Skeletal muscle tissue (tissue), 4 donors: Measurements from ENCODE around the gene ADAMTS12. TPM values are rescaled to one million over a fixed set of nuclear protein-coding genes. Genes with fewer than 3 reads are reported as not detected.

ENCODE experiments used
- H3K27ac ChIP-seq: one replicate; pipeline ENCODE4 v1.7.0; 2013; ENCODE audit warnings: mild to moderate bottlenecking, low read depth, low read length, inconsistent platforms
- H3K27me3 ChIP-seq, 3 donors: one replicate each; pipeline ENCODE4 v1.7.0; 2013; ENCODE audit warnings: low read length in 3 of 3; ENCODE audit not compliant: control insufficient read depth in 3 of 3, insufficient read depth in 3 of 3
- H3K36me3 ChIP-seq, 3 donors: one replicate each; pipeline ENCODE4 v1.7.0; 2013; ENCODE audit warnings: low read length in 3 of 3; ENCODE audit not compliant: control insufficient read depth in 3 of 3, insufficient read depth in 3 of 3
- H3K4me1 ChIP-seq, 3 donors: one replicate each; pipeline ENCODE4 v1.7.0; 2013; ENCODE audit warnings: low read length in 3 of 3, mild to moderate bottlenecking in 3 of 3; ENCODE audit not compliant: control insufficient read depth in 3 of 3, insufficient read depth in 3 of 3
- H3K4me3 ChIP-seq, 3 donors: one replicate each; pipeline ENCODE4 v1.7.0; 2013; ENCODE audit warnings: low read length in 3 of 3
- H3K9ac ChIP-seq, 3 donors: one replicate each; pipeline ENCODE4 v1.7.0; 2013; ENCODE audit warnings: low read length in 3 of 3, mild to moderate bottlenecking in 3 of 3, moderate library complexity in 2 of 3, low read depth in 1 of 3
- H3K9me3 ChIP-seq, 3 donors: one replicate each; pipeline ENCODE4 v1.7.0; 2013; ENCODE audit warnings: low read length in 3 of 3; ENCODE audit not compliant: control insufficient read depth in 3 of 3
- total RNA-seq: library from RNA; depleted of rRNA; stranded (reverse); fragments of >200 nt; gene quantifications from one replicate; pipeline ENCODE4 v1.2.3, GENCODE V29; 2014
- donor health status: Osteomylitis.

Gene ADAMTS12
- total RNA-seq, 1 donor from 2014 or later: 19.3 TPM

GRCh38 chr5:33837301-33837700 is 54.5 kb downstream of the ADAMTS12 start:
- no peak overlapping the region for H3K4me3 ChIP-seq

DNA sequence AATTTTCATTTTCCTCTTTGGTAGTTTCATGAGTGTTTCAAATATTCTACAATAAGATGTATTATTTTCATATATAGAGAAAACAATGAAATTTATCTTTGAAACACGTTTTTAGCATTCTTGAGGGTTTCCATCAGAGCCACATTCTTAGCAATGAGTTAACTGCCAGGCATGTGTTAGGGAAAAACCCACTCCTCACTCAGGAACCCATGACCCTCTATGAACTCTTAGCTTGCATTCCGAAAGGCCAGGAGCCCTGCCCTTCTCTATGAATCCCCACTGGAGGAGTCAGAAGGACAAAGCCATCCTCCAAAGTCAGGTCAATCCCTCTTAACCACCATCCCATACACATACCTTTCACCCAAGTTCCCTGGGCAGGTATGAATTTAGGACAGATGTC is 57.5 kb downstream of the ADAMTS12 start:
- Histone ChIP-seq H3K9me3 (no peaks in the 10 kb centered on the region), H3K4me1 (no peaks in the 10 kb centered on the region), H3K36me3 (no peaks in the 10 kb centered on the region), H3K4me3 (no peak overlapping the region), H3K9ac (no peak overlapping the region), H3K27me3 (no peaks in the 10 kb centered on the region), H3K27ac (no peak overlapping the region)

More at GRCh38 chr5:33837301-33837700, 54.5 kb downstream of the ADAMTS12 start:
- no peak overlapping the region for H3K27ac ChIP-seq
- H3K4me1 ChIP-seq: no peaks in the 10 kb centered on the region
- H3K27me3 ChIP-seq: no peaks in the 10 kb centered on the region
- no peak overlapping the region for H3K9ac ChIP-seq
- H3K9me3 ChIP-seq: no peaks in the 10 kb centered on the region
- H3K36me3 ChIP-seq: no peaks in the 10 kb centered on the region

GRCh38 chr5:33833237-33833575 is 58.6 kb downstream of the ADAMTS12 start:
- H3K4me3 ChIP-seq: no peak overlapping the region
- H3K27ac ChIP-seq: no peak overlapping the region
- H3K36me3 ChIP-seq: no peaks in the 10 kb centered on the region
- no peaks in the 10 kb centered on the region for H3K9me3 ChIP-seq
- no peaks in the 10 kb centered on the region for H3K27me3 ChIP-seq
- H3K9ac ChIP-seq: no peak overlapping the region
- no peaks in the 10 kb centered on the region for H3K4me1 ChIP-seq

DNA sequence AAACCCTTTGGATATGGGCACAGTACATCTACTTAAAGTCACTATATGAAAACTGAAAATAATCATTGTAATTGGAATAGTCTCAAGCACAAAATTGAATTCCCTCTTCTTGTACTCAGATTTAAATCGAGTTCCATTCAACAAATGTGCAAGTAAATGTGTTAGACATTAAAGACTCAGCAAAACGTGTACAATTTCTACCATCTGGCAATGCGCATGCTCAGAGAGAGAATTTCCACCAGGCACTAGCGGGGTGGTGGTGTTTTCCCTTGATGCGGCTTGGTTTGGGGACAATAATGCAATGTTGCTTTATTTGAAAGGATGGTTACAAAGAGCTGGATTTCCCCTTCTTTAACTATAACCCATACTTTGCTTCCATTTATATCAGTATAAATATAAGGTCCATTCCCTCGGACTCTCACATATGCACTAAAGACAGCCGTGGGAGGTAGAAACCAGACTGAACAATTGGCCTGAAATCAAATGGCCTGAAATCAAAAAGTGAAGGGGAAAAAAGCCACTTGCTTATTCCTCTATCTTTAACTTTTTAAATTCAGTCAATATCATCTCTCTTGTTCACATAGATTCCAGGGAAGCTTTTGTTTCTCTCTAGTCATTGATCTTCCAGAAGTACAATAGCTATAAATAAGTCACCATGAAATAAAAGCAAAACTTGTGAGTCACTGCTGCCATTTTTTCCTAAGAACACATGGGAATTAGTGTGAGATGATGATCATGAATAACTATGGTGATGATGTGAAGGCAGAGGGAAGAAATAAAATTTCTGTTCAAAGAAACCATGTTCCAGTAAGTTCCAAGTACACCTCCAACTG is 59.2 kb downstream of the ADAMTS12 start:
- no peak overlapping the region for H3K4me3 ChIP-seq
- H3K4me1 ChIP-seq: no peaks in the 10 kb centered on the region
- no peaks in the 10 kb centered on the region for H3K36me3 ChIP-seq
- H3K27me3 ChIP-seq: no peaks in the 10 kb centered on the region
- no peak overlapping the region for H3K9ac ChIP-seq
- no peaks in the 10 kb centered on the region for H3K9me3 ChIP-seq
- no peak overlapping the region for H3K27ac ChIP-seq

DNA sequence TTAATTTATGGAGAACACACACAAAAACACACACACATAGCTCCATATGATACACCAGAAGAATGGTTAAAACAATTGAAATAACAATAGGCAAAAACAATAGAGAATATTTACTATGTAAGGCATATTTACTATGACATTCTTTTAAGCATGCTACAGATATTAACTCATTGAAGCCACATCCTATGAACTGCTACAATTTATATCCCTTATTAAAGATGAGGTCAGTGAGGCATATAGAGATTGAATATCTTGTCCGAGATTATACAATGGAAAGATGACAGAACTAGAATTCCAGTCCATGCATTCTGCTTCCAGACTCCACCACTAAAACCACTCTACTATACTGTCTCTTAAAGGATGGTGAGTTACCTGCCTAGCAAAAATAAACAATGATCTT is 60.7 kb downstream of the ADAMTS12 start:
- no peaks in the 10 kb centered on the region for H3K4me1 ChIP-seq
- no peak overlapping the region for H3K9ac ChIP-seq
- H3K36me3 ChIP-seq: no peaks in the 10 kb centered on the region
- no peaks in the 10 kb centered on the region for H3K9me3 ChIP-seq
- H3K27ac ChIP-seq: no peak overlapping the region
- no peaks in the 10 kb centered on the region for H3K27me3 ChIP-seq
- H3K4me3 ChIP-seq: no peak overlapping the region

- no peak overlapping the region for H3K27ac ChIP-seq
- H3K4me1 ChIP-seq: peaks cover 0 to 3% (median 0%) of the 10 kb centered on the region in 3 donors
Measured at GRCh38 chr5:33829430-33829829, 62.4 kb downstream of the ADAMTS12 start.

GRCh38 chr5:33828626-33829308 is 63.0 kb downstream of the ADAMTS12 start:
- H3K9me3 ChIP-seq: no peaks in the 10 kb centered on the region
- H3K36me3 ChIP-seq: no peaks in the 10 kb centered on the region
- no peaks in the 10 kb centered on the region for H3K27me3 ChIP-seq
- H3K4me3 ChIP-seq: no peak overlapping the region
- H3K4me1 ChIP-seq: peaks cover 0 to 3% (median 0%) of the 10 kb centered on the region in 3 donors
- no peak overlapping the region for H3K27ac ChIP-seq
- no peak overlapping the region for H3K9ac ChIP-seq

More at GRCh38 chr5:33829430-33829829, 62.4 kb downstream of the ADAMTS12 start:
- H3K27me3 ChIP-seq: no peaks in the 10 kb centered on the region
- H3K9ac ChIP-seq: no peak overlapping the region
- H3K36me3 ChIP-seq: no peaks in the 10 kb centered on the region
- H3K4me3 ChIP-seq: no peak overlapping the region
- H3K9me3 ChIP-seq: no peaks in the 10 kb centered on the region

GRCh38 chr5:33827885-33828284 is 63.9 kb downstream of the ADAMTS12 start:
- H3K4me1 ChIP-seq: peaks cover 0 to 3% (median 0%) of the 10 kb centered on the region in 3 donors
- H3K9ac ChIP-seq: no peak overlapping the region
- no peaks in the 10 kb centered on the region for H3K36me3 ChIP-seq
- no peak overlapping the region for H3K4me3 ChIP-seq
- H3K9me3 ChIP-seq: no peaks in the 10 kb centered on the region
- no peaks in the 10 kb centered on the region for H3K27me3 ChIP-seq
- H3K27ac ChIP-seq: no peak overlapping the region

DNA sequence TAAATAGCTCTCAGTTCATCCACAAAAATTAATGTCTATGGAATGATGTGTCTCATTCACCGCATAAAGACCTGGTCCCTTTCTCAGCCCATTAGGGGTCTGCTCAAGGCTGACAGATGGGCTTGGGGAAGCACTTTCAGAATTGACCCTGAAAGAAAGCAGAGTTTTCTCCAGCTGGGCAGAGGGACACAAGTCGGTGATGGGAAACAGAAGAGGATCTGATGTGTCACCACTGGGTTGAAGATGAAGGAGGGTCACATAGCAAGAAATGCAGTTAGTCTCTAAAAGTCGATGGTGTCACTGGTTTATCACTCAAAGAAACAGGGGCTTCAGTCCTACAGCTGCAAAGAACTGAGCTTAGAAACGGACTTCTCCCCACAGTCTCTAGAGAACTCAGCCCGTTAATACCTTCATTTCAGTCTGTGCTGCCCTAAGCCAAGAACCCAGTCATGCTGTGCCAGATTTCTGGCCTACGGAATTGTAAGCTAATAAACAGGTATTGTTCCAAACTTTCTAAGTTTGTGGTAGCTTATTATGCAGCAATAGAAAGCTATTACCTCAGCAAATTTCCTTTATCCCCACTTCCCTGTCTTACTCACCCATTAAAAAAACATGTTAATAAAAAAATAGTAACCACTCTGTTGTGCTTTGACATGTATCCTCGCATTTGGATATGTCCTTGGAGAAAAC is 64.6 kb downstream of the ADAMTS12 start:
- Histone ChIP-seq H3K9ac (no peak overlapping the region), H3K27me3 (no peaks in the 10 kb centered on the region), H3K4me1 (peaks cover 0 to 3% (median 0%) of the 10 kb centered on the region in 3 donors), H3K9me3 (no peaks in the 10 kb centered on the region), H3K27ac (no peak overlapping the region), H3K4me3 (no peak overlapping the region), H3K36me3 (no peaks in the 10 kb centered on the region)
